WTC11 (cell line): ENCODE results near the gene RPUSD4. TPM values are rescaled to one million over a fixed set of nuclear protein-coding genes. Genes with fewer than 3 reads are reported as not detected.
A peak's percentile ranks its signal among the peaks of the same experiment; 100 is the strongest.

Source experiments
- ATAC-seq: fragments of 200-7000 bp; cut with Tn5 transposase; 2 replicates; pipeline ENCODE4 v1.10.0; 2021; ENCODE audit warnings: mild to moderate bottlenecking, moderate library complexity
- Bru-seq: library from RNA; stranded (reverse); fragments of 400-500 nt; gene quantifications from one replicate; lab custom pipeline; 2021; lab: Mats Ljungman, UMichigan
- CTCF ChIA-PET: fragments of 300-600 bp; sonication (Branson Sonifier 250); formaldehyde crosslinking; loops from one replicate; lab custom pipeline; 2021; ENCODE audit warnings: antibody characterized with exemption; lab: Charles Lee
- POLR2A ChIA-PET: fragments of 350-600 bp; sonication (Branson Sonifier 250); formaldehyde crosslinking; loops from one replicate; lab custom pipeline; 2021; ENCODE audit warnings: antibody characterized with exemption; lab: Charles Lee
- DNase-seq: peaks from one replicate; pipeline ENCODE4 v3.0.0; 2021; ENCODE audit warnings: low spot score
- H3K27ac Mint-ChIP-seq: 2 replicates; pipeline ENCODE4 v1.8.0; 2021; ENCODE audit warnings: mixed read lengths
- H3K27me3 Mint-ChIP-seq: 2 replicates; pipeline ENCODE4 v1.8.0; 2021; ENCODE audit warnings: low read depth, mild to moderate bottlenecking, moderate library complexity, mixed read lengths
- H3K36me3 Mint-ChIP-seq: 2 replicates; pipeline ENCODE4 v1.8.0; 2021; ENCODE audit warnings: mixed read lengths
- H3K4me1 Mint-ChIP-seq: 2 replicates; pipeline ENCODE4 v1.8.0; 2022; ENCODE audit warnings: mixed read lengths
- H3K4me3 Mint-ChIP-seq: 2 replicates; pipeline ENCODE4 v1.8.0; 2021; ENCODE audit warnings: mild to moderate bottlenecking, moderate library complexity, mixed read lengths
- H3K9me3 Mint-ChIP-seq: 2 replicates; pipeline ENCODE4 v1.8.0; 2021; ENCODE audit warnings: mixed read lengths
- ATF6 ChIP-seq: sonication (generic); formaldehyde crosslinking; IDR thresholded peaks from 2 replicates; pipeline ENCODE4 v1.8.1; 2023; ENCODE audit warnings: mild to moderate bottlenecking, missing genetic modification reagents
- CTCF ChIP-seq: fragments of 200-600 bp; IDR thresholded peaks from 2 replicates; pipeline ENCODE4 v1.8.0; 2022; ENCODE audit warnings: antibody characterized with exemption
- E2F4 ChIP-seq: sonication (generic); formaldehyde crosslinking; IDR thresholded peaks from 2 replicates; pipeline ENCODE4 v1.8.1; 2022; ENCODE audit warnings: low read depth, mild to moderate bottlenecking, moderate library complexity, missing genetic modification reagents, borderline replicate concordance
- E2F5 ChIP-seq: sonication (generic); formaldehyde crosslinking; IDR thresholded peaks from 2 replicates; pipeline ENCODE4 v1.8.1; 2022; ENCODE audit warnings: mild to moderate bottlenecking, moderate library complexity, missing genetic modification reagents
- ESRRA ChIP-seq: sonication (generic); formaldehyde crosslinking; IDR thresholded peaks from 2 replicates; pipeline ENCODE4 v1.8.1; 2022; ENCODE audit warnings: mild to moderate bottlenecking, missing genetic modification reagents, borderline replicate concordance
- ETV6 ChIP-seq: sonication (generic); formaldehyde crosslinking; IDR thresholded peaks from 2 replicates; pipeline ENCODE4 v1.8.1; 2022; ENCODE audit warnings: mild to moderate bottlenecking, missing genetic modification reagents
- GABPB1 ChIP-seq: sonication (generic); formaldehyde crosslinking; IDR thresholded peaks from 2 replicates; pipeline ENCODE4 v1.8.1; 2023; ENCODE audit warnings: mild to moderate bottlenecking, missing genetic modification reagents
- GRHL2 ChIP-seq: fragments of 250-450 bp; sonication (Bioruptor Pico); IDR thresholded peaks from 2 replicates; pipeline ENCODE4 v1.8.0; 2022; ENCODE audit warnings: mild to moderate bottlenecking, moderate library complexity; ENCODE audit not compliant: insufficient replicate concordance, severe bottlenecking
- RELA ChIP-seq: sonication (generic); formaldehyde crosslinking; IDR thresholded peaks from 2 replicates; pipeline ENCODE4 v1.8.1; 2022; ENCODE audit warnings: missing genetic modification reagents, mild to moderate bottlenecking, borderline replicate concordance
- SMAD3 ChIP-seq: sonication (generic); formaldehyde crosslinking; IDR thresholded peaks from 2 replicates; pipeline ENCODE4 v1.8.0; 2022; ENCODE audit warnings: missing genetic modification reagents, mild to moderate bottlenecking, borderline replicate concordance
- SOX15 ChIP-seq: fragments of 250-450 bp; sonication (Bioruptor Pico); IDR thresholded peaks from 2 replicates; pipeline ENCODE4 v1.9.0; 2021; ENCODE audit warnings: mild to moderate bottlenecking
- SP1 ChIP-seq: sonication (generic); formaldehyde crosslinking; conservative IDR thresholded peaks from 2 replicates; pipeline ENCODE4 v1.8.1; 2022; ENCODE audit warnings: missing genetic modification reagents
- TCF7 ChIP-seq: sonication (generic); formaldehyde crosslinking; IDR thresholded peaks from 2 replicates; pipeline ENCODE4 v1.8.0; 2022; ENCODE audit warnings: mild to moderate bottlenecking, low read depth, missing genetic modification reagents, moderate library complexity
- TEAD1 ChIP-seq: sonication (generic); formaldehyde crosslinking; IDR thresholded peaks from 2 replicates; pipeline ENCODE4 v1.8.0; 2022; ENCODE audit warnings: mild to moderate bottlenecking, missing genetic modification reagents
- TP53 ChIP-seq: sonication (generic); formaldehyde crosslinking; IDR thresholded peaks from 2 replicates; pipeline ENCODE4 v1.8.1; 2023; ENCODE audit warnings: mild to moderate bottlenecking, missing genetic modification reagents
- USF1 ChIP-seq: sonication (generic); formaldehyde crosslinking; IDR thresholded peaks from 2 replicates; pipeline ENCODE4 v1.8.0; 2022; ENCODE audit warnings: mild to moderate bottlenecking, missing genetic modification reagents
- ZNF121 ChIP-seq: sonication (generic); formaldehyde crosslinking; IDR thresholded peaks from 2 replicates; pipeline ENCODE4 v1.8.0; 2023; ENCODE audit warnings: missing genetic modification reagents
- ZNF219 ChIP-seq: sonication (generic); formaldehyde crosslinking; IDR thresholded peaks from 2 replicates; pipeline ENCODE4 v1.8.0; 2023; ENCODE audit warnings: missing genetic modification reagents, mild to moderate bottlenecking, borderline replicate concordance
- ZNF317 ChIP-seq: sonication (generic); formaldehyde crosslinking; IDR thresholded peaks from 2 replicates; pipeline ENCODE4 v1.8.1; 2023; ENCODE audit warnings: low read depth, mild to moderate bottlenecking, moderate library complexity, missing genetic modification reagents, borderline replicate concordance
- ZNF416 ChIP-seq: fragments of 250-450 bp; sonication (Bioruptor Pico); IDR thresholded peaks from 2 replicates; pipeline ENCODE4 v1.9.0; 2021; ENCODE audit warnings: mild to moderate bottlenecking, inconsistent platforms
- ZNF532 ChIP-seq: fragments of 250-450 bp; sonication (Bioruptor Pico); IDR thresholded peaks from 2 replicates; pipeline ENCODE4 v1.9.0; 2021; ENCODE audit warnings: mild to moderate bottlenecking, borderline replicate concordance
- ZSCAN18 ChIP-seq: fragments of 250-450 bp; sonication (Bioruptor Pico); IDR thresholded peaks from 2 replicates; pipeline ENCODE4 v2.1.2; 2022; ENCODE audit warnings: mild to moderate bottlenecking, moderate library complexity
- long read RNA-seq, 3 experiments: library from RNA in 1 of 3; library from capped mRNA in 1 of 3; library from polyadenylated mRNA in 1 of 3; unstranded in 2 of 3; stranded (forward) in 1 of 3; transcript quantifications; one replicate each; pipeline ENCODE4 v2.0.0, GENCODE V29; 2021
- total RNA-seq: library from RNA; stranded (reverse); gene quantifications from 3 replicates; pipeline ENCODE4 v1.2.3, GENCODE V29; 2021

RPUSD4 gene
- 43.8 to 46.6 TPM (median 45.0 TPM) in 3 replicates for total RNA-seq
- Bru-seq, nascent RNA = percentile 92 among the genes with signal in this experiment
- long read RNA-seq, experiment 1, transcript RPUSD4-201 (7 exons, 2,512 nt) = major isoform, 108 of 150 reads
- long read RNA-seq, experiment 1, partial matches to known transcripts = 3 of 150 reads
- long read RNA-seq, experiment 1, other reads (novel, unspliced or antisense) = 34 of 150 reads
- long read RNA-seq, experiment 2, transcript RPUSD4-201 (7 exons, 2,512 nt) = major isoform, 30 of 53 reads
- long read RNA-seq, experiment 2, partial matches to known transcripts = 4 of 53 reads
- long read RNA-seq, experiment 2, other reads (novel, unspliced or antisense) = 17 of 53 reads
- long read RNA-seq, experiment 3, transcript RPUSD4-201 (7 exons, 2,512 nt) = major isoform, 143 of 196 reads
- long read RNA-seq, experiment 3, partial matches to known transcripts = 1 of 196 reads
- long read RNA-seq, experiment 3, other reads (novel, unspliced or antisense) = 50 of 196 reads

GRCh38 chr11:126211236-126212088 lies at the start of gene RPUSD4, which contains the start of gene FAM118B:
RPUSD4 (minus strand) TSS chr11:126211650; CDS start chr11:126211638, 12 bp downstream.
FAM118B (plus strand) TSS chr11:126211782; CDS start chr11:126235002, 23,220 bp downstream.
- DNase-seq = peak; percentile 99
- ChIA-PET CTCF (interaction anchor here (0.9 to 1.6 kb wide), 2 partner anchors 293 to 324 kb away, joined by 3 to 4 read pairs; partner anchors contain the start of gene HYLS1), POLR2A (interaction anchor here (1.0 kb wide), 1 partner anchor 150 kb away, joined by 3 read pairs; no protein-coding TSS in a partner anchor)
- Mint-ChIP-seq H3K9me3 (no peaks in the 10 kb centered on the region), H3K27me3 (no peaks in the 10 kb centered on the region), H3K4me1 (peaks cover 16% of the 10 kb centered on the region), H3K36me3 (peaks cover 27% of the 10 kb centered on the region), H3K27ac (peak within 1 kb of the TSS; percentile 98), H3K4me3 (peak within 1 kb of the TSS; percentile 89)
- peak; percentile 94 for ATAC-seq
- TF ChIP-seq ZNF416 (CRISPR knock-in tag) (no peak), CTCF (no peak), SOX15 (CRISPR knock-in tag) (no peak), TCF7 (CRISPR knock-in tag) (no peak), ZNF121 (no peak), ZNF219 (CRISPR knock-in tag) (no peak), SP1 (peak; percentile 98), E2F4 (CRISPR knock-in tag) (no peak), TP53 (no peak), TEAD1 (CRISPR knock-in tag) (peak; percentile 41; the same call in 1 of the 2 replicates), E2F5 (peak; percentile 24; the same call in 1 of the 2 replicates), ZNF532 (CRISPR knock-in tag) (no peak), ZNF317 (CRISPR knock-in tag) (no peak), GRHL2 (CRISPR knock-in tag) (no peak), ETV6 (no peak; the same call in 1 of the 2 replicates), SMAD3 (CRISPR knock-in tag) (no peak), ESRRA (CRISPR knock-in tag) (no peak), USF1 (CRISPR knock-in tag) (peak; percentile 100), GABPB1 (0 out of 2 replicates have a peak, but pooled peaks have one; percentile 20), RELA (CRISPR knock-in tag) (no peak), ATF6 (CRISPR knock-in tag) (no peak), ZSCAN18 (no peak)
